Fibroblast of gingiva (primary cell): Measurements from ENCODE around the gene SCFD2.
"Not testable (repeated sequence)": the region's sequence is repeated elsewhere in the genome, so short reads cannot be mapped to it uniquely, and the experiment has no call there.

Experiments
- DNase-seq: peaks from one replicate; pipeline ENCODE4 v3.0.0-alpha.2; 2011; ENCODE audit warnings: low read depth

SCFD2 gene

DNA sequence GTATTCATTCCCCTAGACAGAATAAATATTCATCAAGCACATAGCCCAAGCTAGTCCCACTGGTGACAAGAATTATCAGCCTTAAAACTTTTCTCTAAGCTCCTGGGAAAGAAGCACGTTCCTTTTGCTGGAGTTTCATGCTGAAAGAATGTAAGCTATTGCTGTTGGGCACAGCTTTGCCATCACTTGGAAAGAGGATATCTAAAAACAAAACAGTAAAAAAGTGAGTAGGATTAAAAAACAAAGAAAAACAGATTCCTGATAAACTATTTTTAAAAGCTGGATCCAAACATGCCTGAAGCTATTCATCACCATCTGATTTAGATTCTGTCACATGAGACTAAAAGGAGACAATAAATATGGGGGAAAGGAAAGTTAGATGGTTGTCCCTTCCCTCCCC lies 176.8 kb downstream of the SCFD2 start:
- DNase-seq = peak; percentile 87

DNA sequence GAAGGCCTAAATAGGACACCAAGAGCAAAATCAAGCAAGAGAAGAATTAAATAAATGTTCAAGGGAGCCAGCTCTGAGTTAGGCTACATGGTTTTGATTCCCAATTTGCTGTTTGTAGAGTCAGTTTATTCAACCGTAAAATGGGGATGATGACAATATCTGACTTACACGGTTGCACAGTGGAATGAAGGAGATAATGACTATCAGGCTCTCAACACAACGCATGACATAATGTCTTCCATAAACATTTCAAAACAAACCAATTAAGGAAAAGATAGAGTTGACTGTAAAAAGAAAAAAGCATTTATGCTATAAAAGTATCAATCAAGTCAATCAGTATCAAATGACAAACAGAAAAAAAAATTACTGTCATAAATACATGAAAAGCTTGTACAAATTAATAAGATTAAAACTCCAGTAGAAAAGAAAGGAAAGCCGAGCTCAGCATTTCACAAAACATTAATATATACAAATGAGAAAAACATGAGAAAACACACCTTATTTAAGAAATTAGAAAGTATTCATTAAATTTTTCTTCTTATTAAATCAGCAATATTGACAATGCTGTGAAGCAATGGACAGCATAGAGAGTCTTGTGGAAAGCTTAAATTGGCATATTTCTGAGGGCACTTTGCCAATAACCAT lies 179.0 kb downstream of the SCFD2 start:
- DNase-seq = no peak

DNA sequence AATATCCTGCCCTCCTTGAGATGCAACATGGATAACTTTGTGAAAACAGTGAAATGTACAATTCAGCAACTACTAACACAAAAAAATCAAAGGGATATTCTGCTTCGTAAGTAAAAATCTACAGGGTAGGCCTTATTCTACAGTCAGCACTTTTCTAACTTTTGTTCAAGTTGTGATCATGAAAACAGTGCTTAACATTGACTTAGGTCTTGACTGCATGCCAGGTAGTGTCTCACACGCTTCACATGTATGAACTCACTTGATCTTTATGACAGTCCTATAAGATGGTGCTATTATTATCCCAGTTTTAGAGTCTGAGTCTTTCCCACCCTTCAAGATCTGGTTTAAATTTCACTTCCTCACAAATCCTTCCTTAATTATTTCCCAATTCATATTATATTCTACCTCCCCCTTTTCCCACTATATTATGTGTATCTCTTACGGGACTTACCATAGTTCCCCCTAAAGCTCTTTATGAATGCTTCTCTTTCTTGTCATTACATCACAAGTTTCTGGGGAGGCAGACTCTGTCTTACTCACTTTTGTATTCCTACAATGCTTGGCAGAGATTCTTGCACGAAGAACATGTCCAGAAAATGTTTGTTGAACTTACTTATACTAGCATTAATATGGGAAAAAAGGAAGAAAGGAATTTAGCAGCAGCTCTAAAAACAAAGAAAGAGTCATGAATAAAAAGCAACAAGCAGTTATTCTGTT lies 179.8 kb downstream of the SCFD2 start:
- DNase-seq = peak; percentile 46

DNA sequence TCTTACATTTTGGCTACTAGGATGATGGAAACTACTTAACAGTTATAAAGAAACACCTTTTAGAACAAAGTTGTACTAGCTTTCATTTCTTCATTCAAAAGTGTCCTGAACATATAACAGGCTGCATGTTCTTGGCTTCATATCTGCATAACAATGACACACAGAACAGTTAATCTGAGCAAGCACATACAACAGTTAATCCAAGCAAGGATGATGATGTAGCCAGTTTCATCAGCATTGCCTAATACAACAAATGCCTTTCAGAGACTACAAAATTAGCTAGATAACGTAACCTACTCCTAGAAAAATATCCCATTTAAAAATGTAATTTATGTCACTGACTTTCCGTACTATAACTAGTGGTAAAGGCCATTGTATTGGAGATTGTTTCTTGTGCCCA lies 182.1 kb downstream of the SCFD2 start:
- DNase-seq = no peak

DNA sequence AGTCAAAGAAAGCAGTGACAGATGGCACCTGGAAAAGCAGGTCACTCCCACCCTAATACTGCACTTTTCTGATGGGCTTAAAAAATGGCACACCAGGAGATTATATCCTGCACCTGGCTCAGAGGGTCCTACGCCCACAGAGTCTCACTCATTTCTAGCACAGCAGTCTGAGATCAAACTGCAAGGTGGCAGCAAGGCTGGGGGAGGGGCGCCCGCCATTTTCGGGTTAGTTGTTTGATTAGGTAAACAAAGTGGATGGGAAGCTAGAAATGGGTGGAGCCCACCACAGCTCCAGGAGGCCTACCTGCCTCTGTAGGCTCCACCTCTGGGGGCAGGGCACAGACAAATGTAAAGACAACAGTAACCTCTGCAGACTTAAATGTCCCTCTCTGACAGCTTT lies 188.1 kb downstream of the SCFD2 start:
- DNase-seq = not testable (repeated sequence)

DNA sequence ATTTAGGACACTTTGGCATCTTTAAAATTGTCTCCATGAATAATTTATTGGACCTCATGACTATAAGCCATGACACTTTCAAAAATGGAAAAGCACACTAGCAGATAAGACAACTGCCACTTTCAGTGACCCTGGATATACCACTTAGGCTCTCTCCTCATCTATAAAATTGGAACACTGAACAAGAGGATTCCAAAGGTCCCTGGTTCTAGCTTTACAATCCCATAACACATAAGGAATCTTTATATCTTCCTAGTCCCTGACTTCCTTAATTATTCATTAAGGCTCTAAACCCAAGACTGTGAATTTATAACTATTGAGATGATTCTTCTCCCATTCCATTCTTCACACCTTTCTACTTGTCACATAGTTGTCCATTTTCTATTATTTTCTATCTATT lies 190.2 kb downstream of the SCFD2 start:
- no peak for DNase-seq

DNA sequence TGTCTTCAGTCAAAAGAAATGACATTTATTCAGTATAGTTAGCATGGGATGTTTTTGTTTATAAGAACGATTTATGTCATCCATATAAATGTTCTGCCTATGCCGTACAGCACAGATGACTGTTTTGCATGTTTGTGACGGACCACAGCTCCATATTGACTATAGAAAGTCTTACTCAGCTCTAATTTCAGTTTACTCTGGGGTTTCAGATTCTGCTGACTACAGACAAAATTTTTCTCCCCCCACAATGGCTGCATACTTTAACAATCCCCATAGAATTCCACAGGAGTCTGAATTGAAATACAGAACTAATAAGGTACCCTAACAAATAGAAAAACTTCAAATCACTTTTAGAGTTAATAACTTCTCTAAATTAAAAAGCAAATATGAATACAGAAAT lies 191.0 kb downstream of the SCFD2 start:
- DNase-seq = no peak

DNA sequence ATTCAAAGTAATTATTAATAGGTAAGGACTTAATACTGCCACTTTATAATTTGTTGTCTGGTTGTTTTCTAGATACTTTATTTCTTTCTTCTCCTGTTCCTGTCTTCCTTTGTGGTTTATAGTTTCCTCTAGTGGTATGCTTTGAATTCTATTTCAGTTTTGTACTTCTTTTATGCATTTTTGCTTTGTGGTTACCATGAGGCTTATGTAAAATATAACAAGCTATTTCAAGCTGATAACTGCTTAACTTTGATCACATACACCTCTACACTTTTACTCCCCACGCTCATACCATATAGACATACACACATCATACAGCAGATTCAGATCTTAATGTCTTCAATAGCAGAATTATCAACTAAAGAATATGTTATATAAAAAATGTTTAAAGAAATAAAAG lies 192.3 kb downstream of the SCFD2 start:
- DNase-seq = no peak

DNA sequence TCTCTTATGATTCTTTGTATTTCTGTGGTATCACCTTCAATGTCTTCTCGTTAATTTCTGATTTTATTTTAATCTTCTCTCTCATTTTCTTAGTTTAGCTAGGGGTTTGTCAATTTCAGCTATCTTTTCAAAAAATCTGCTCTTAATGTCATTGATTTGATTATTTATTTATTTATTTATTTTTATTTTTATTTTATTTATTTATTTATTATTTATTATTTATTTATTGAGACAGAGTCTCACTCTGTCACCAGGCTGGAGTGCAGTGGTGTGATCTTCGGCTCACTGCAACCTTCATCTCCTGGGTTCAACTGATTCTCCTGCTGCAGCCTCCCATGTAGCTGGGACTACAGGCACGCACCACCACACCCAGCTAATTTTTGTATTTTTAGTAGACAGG lies 194.1 kb downstream of the SCFD2 start:
- no peak for DNase-seq

DNA sequence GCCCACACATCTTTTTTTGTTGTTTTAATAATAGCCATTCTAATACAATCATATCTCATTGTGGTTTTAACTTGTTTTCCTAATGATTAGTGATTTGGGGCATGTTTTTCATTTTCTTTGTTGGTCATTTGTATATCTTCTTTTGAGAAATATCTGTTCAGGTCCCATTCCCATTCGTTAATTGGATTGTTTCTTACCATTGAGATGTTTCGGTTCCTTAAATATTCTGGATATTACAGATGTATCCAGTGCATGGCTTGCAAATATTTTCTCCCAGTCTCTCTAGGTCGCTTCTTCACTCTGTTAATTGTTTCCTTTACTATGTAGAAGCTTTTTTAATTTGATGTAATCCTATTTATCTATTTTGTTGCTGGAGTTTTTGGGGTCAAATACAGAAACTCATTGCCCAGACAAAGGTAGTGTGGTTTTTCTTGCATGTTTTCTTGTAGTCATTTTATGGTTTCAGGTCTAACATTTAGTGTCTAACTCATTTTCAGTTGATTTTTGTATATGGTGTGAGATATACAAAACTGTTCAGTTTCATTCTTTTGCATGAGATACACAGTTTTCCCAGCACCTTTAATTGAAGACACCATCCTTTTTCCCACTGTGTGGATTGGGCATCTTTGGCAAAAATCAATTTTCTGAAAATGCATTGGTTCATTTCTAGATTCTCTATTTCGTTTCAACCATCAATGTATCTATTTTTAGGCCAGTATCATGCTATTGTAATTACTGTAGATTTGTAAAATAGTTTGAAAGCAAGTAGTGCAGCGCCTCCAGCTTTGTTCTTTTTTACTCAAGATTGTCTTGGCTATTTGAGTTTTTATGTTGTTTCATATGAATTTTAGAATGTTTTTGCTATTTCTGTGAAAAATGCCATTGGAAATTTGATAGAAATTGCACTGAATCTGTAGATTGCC lies 195.9 kb downstream of the SCFD2 start:
- DNase-seq = no peak

DNA sequence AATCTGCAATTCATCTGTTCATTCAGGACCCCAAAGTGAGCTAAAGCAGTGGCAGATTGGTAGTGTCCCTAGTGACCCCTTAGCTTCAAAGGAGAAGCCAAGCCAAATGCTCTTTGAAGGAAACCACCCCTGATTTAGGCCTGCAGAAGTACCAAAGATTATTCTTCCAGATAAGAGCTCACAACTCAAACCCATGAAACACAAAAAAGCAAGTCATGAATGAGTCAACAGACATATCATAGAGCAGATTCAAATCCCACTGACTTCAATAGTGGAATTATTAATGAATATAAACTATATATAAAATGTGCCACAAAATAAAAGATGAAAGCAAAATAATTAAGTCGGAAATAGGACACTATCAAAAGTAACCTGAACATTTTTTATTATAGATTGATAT lies 197.6 kb downstream of the SCFD2 start:
- DNase-seq = no peak

DNA sequence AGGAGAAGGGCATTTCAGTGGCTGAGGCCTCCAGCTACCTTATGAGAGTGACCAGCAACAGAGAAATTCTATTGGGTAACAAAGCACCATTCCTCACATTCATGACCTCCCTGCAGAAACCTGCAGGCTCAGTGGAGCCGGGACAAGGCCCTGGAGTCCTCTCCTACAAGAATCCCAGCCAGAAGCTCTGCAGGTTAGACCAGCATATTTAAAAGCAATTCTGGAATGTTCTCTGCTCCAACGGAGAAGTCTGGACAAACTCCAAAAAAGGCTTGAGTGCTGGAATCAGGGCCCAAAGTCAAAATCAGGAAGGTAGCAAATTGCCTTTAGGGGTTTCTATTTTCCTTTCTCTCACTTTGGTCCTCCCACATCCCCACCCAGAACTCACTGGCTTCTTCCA lies 202.9 kb downstream of the SCFD2 start:
- no peak for DNase-seq

DNA sequence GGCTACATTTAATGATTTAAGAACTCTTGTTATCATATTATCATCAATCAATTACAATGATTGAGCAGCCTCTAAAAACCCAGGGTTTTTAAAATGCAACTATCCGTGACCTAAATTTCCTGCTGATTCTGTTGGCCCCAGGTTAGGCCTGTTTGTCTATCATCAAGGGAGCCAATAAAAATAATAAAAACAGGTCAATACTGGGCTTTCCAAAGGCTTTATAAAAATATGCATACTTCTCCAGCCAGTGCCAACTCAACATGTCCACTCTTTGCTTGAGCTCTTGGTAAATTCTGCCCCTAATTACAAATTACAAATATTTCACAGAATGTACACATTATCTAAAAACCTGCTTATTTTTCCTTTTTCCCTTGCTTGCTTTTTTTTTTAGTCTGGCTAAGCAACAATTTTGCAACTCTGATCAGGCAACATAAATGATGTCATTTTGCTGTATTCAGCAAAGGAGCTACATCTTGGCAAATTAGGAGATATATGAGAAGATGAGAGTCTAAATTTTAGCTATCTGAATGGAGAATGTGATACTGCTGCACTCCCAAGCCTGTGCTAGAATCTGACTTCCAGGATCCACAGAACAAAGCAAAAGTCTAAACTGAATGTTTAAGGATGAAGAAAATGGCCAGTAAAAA lies 204.0 kb downstream of the SCFD2 start:
- DNase-seq = peak; percentile 42

DNA sequence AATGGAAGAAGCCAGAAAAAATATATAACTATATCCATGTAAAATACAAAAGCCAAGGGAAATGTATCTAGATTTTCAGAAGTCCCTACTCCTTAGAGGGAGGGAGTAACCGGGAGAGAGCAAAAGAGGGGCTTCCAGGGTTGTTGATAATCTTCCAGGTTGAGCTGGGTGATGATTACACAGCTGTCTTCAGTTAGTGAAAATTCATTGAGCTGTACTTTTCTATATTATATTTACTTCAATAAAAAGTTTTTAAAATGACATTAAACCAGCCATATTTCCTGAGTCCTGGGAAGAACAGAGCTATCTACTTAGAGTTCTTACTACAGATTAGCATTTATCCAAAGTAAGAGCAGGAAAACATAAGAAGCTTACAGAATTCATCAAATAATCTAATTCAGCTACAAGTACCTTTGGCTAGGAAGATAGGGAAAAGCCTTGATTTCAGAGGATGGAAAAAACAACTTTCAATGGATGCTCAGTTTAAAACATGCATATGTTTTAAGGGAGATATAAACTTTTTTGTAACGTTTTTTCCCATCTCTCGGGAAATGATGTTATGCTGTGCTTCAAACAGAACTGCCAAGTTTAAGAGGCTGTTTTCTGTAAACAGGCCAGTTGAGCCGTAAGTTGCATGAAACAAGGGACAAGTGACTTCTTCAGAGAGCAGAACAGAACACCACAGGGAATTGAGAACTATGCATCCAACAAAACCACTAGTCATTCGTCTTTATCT lies 204.6 kb downstream of the SCFD2 start:
- no peak for DNase-seq

DNA sequence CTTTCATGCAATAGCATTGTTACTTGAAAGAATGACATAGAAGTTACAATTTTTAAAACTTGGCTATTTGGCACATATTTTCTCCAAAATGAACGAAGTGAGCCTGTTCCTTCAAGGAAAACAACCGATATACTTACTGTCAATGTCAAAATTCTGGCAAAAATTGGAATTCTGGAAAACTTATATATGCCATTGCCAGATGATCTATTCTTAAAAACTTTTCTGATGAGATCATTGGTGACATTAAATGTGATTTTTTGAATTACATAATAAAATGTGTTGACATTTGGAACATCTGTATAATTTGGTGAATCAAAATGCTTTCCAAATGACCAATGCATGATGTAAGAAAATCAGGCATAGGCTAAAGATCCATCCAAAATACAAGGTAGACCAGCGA lies 209.0 kb downstream of the SCFD2 start:
- DNase-seq = no peak

DNA sequence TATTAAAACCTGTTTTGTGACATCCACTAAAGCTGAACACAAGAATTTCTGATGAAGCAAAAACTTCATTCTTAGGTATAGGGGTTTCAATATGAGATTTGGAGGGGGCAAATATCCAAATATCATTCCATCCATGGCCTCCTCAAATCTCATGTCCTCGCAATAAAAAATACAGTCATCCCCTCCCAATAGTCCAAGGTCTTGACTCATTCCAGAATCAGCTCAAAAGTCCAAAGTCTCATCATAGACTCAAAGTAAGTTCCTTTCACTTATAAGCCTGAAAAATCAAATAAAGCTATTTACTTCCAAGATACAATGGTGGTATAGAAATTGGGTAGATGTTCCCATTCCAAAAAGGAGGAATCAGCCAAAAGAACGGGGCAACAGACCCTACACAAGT lies 213.4 kb downstream of the SCFD2 start:
- no peak for DNase-seq

DNA sequence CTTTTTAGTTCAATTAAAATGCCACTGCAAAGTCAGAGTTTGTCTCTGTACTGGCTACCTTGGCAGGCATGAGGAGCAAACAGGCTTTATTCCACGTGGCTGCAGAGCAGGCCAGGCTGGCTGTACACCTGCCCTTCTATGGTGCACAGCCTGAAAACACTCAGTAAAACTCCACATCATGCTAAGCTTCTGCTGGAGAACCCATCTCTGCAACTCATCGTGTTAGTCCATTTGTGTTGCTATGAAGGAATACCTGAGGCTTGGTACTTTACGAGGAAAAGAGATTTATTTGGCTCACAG lies 214.4 kb downstream of the SCFD2 start:
- no peak for DNase-seq

DNA sequence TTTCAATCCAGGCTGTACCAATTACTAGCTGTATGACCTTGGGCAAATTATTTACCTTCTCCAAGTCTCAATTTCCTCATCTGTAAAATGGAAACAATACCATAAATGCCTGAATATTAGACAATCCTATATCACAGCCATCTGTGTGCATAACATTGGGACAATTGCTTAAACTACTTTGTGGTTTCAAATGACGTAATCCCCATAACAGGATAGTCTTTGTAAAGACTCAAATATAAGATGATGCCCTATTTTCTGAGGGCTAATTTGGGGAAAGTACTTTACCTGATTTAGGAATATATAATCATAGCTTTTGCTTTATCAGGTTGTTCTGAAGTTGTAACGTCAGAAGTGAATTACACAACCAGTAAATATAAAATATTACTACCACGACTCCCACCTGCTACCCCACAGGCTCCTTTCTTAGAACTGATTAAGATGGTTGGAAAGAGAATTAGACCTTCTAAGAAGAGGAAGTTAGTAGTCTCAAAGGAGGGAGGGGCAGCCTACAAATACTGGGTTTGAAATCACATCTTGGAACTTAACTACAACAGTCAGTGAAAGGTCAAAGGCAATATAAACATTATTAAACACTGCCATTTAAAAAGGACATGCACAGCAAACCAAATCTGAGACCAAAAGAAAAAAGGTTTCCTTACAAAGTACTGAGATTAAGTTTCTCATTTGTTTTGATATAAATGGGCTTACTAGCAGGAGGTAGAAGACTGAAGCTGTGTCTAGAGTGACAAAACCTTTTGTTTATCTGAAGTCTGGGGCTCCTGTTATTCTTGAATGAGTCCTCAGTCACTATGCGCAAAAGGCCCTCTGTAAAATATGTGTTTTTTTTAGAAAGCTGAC lies 215.0 kb downstream of the SCFD2 start:
- DNase-seq = peak; percentile 26

DNA sequence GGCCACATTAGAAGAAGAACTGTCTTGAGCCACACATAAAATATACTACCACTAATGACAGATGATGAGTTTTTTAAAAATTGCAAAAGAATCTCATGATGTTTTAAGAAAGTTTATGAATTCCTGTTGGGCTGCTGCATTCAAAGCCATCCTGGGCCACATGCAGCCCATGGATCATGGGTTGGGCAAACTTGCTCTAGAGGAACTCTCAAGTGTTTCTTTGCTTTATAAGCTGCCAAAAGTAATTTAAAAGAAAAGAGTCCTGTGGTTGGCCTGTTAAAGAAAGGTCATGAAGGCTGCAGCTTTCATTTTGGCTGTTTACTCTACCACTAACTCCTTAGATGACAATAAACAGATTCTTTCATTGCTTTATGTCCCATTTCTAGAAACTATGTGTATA lies 218.2 kb downstream of the SCFD2 start:
- DNase-seq = peak; percentile 75

DNA sequence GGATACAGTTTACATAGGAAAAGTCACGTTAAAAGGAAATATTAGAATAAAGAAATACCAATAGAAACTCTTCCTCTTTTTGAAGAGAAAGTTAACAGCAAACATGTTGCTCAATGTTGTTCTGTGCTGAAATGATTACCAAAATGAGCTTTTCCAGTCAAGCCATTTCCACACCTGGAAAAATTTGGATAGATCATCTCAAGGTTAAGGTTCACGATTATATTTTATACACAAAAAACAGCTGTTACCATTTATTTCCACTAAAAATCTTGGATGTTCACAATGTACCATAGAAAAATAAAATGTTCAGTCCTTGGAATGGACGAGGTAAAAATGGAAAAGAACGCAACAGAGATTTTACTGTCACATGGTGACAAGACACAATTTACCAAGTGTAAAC lies 218.7 kb downstream of the SCFD2 start:
- peak; percentile 9 for DNase-seq

DNA sequence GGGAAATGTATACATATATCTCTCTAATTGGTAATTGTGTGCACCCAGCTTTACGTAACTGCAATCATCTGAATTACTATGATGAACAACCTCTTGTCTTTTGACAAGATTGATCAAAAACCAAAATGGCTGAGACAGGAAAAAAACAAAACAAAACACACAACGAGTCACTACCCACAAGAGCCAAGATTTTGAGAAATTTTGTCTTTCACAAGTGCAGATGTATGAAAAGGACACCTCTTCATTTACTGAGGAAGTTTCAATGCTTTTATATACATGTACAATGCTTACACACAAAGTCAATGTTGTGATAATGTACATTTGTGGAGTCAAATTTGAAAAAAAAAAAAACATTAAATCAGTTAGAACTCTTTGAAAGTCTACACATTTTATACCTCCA lies 224.6 kb downstream of the SCFD2 start:
- peak; percentile 13 for DNase-seq
